GM23338 (cell line): ENCODE results near the gene IPCEF1.

Source experiments
- CREB1 ChIP-seq: fragments of 250-450 bp; sonication (Bioruptor Pico); IDR thresholded peaks from 2 replicates; pipeline ENCODE4 v1.5.0; 2020; ENCODE audit warnings: low read depth, mild to moderate bottlenecking, moderate library complexity
- CTCF ChIP-seq, 2 experiments: fragments of 200-600 bp in 1 of 2; sonication (generic) in 1 of 2; conservative IDR thresholded peaks; 2 replicates each; pipeline versions ENCODE4 v1.5.1 to v1.6.1; 2016 to 2017; ENCODE audit warnings: antibody characterized with exemption in 2 of 2, low read depth in 2 of 2, mild to moderate bottlenecking in 2 of 2, moderate library complexity in 1 of 2

DNA sequence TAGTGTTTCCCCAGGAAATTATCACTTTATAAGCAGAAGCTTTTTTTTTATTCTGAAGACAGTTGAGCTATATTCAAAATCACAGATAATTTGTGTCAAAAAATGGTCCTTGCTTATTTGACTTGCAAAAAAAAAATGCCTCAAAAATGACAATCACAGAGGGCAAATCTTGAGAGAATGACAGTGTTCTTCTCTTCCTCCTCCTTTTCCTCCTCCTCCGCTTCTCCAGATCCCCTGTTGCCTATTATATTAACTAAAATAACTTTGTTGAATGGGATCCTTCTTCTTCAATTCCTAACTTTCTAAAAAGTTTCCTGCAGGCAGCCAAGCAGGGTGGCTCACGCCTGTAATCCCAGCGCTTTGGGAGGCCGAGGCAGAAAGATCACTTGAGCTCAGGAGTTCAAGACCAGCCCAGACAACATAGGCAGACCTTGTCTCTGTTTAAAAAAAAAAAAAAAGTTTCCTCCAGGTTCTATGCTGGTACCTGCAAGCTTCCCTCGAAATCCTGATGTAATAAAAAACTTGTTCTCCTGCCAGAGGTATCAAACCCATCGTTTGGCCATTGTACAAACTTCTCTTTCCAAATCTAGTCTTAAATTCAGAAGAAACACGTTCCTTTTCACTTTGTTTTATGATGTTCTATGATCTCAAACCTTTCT is 128.6 kb downstream of the IPCEF1 start:
- TF ChIP-seq CTCF (conservative IDR thresholded peaks at IDR 0.05; ENCODE audit: low read depth in 2 of 2) (no peak), CREB1 (CRISPR knock-in tag) (no peak)
